Femur (tissue), 1 donor: ENCODE results near the gene PIAS4.
A peak's percentile ranks its signal among the peaks of the same experiment; 100 is the strongest.

Experiments used
- DNase-seq: peaks from one replicate; pipeline ENCODE4 v3.0.0-alpha.2; 2017

PIAS4 gene

DNA sequence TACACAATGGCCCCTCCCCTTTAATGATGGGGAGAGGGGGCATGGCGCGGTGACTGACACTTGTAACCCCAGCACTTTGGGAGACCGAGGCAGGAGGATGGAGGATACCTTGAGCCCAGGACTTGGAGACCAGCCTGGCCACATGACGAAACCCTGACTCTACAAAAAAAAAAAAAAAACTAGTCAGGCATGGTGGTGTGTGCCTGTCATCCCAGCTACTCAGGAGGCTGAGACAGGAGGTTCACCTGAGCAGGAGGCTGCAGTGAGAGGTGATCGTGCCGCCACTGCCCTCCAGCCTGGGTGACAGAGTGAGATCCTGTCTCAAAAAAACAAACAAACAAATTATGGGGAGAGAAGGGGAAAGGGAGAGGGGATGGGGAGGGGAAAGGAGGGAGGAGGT, 72.9 kb downstream of the PIAS4 start:
- DNase-seq: no peak

DNA sequence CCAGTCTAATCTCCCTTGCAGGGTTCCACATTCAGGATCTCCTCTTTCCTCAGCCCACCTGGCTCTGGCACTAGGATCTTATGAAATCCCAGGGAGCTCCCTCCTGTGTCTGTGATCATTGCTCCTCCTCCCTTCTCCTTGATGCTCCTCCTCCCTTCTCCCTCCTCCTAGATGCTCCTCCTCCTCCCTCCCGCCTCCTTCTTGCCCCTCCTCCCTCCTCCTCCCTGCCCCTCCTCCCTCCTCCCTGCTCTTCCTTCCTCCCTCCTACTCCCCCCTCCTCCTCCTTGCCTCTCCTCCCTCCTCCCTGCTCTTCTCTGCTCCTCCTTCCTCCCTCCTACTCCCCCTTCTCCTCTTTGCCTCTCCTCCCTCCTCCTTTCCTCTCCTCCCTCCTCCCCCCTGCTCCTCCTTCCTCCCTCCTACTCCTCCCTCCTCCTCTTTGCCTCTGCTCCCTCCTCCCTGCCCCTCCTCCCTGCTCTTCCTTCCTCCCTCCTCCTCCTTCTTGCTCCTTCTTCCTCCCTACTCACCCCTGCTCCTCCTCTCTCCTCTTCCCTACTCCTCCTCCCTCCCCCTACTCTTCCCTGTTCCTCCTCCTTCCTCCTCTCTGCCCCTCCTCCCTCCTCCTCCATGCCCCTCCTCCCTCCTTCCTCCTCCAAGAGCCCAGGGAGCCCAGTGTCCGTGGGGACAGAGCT, 74.0 kb downstream of the PIAS4 start:
- no peak for DNase-seq

DNA sequence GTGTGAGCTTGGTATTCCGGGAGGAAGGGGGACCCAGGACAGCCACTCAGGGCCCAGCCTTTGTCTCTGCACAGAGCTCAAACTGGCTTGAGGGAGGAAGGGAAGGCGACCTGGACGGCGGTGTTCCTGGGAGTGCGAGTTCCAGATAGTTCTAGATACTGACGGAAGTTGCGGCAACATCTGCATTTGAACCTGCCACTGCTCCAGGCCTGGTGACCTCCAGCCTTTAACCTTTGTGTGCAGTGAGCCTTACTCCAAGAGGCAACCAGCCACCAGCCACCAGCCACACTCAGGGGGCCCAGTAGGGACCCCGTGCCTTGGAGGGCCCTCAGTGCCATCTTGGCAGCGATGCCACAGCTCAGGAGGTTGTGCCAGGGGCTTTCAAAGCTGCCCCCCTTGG, 74.6 kb downstream of the PIAS4 start:
- no peak for DNase-seq

DNA sequence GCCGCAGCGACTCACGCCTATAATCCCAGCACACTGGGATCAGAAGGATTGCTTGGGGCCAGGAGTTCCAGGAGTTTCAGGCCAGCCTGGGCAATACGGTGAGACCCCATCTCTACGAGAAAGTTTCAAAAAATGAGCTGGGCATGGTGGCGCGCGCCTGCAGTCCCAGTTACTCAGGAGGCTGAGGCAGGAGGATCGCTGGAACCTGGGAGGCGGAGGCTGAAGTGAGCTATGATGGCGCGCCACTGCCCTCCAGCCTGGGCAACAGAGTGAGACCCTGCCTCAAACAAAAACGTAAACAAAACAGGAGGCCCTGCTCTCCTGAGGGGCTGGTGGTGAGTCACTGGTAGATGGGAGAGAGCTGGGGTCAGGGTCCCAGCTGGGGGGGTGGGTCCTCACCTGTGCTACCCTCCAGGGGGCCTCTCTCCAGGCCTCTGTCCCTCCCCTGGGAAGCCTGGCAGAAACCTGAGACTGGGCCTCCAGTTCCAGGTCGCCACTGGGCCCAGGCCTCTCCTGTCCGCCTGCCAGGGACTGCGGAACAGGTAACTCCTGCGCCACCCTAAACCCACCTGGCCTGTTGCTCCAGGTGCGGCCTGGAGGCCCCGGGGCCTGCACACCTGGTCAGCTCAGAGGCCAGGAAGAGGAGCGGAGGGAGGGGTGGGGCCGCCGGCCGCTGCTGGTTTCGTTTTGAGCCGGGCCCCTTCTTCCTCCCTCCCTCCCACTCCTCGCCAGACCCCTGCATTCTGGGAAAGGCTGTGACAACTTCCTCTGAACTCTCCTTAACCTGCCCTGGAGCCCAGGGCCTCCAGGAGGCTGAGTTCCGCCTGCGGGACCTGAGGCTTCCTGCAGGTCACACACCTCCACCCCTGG, 76.4 kb downstream of the PIAS4 start:
- peak; percentile 72 for DNase-seq

DNA sequence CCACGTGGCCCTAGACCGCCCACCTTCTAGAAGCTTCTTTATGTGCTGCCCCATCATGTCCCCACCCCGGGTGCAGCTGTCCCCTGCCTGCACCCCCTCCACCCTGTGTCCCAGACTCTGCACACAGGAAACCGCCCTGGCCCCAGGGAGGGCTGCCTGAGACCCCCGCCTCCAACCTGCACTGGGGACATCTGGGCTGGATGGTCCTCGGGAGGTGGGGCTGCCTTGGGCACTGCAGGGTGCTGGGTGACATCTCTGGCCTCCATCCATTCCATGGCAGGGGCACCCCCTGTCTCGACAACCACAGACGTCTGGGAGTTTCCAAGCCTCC, 77.0 kb downstream of the PIAS4 start:
- no peak for DNase-seq

DNA sequence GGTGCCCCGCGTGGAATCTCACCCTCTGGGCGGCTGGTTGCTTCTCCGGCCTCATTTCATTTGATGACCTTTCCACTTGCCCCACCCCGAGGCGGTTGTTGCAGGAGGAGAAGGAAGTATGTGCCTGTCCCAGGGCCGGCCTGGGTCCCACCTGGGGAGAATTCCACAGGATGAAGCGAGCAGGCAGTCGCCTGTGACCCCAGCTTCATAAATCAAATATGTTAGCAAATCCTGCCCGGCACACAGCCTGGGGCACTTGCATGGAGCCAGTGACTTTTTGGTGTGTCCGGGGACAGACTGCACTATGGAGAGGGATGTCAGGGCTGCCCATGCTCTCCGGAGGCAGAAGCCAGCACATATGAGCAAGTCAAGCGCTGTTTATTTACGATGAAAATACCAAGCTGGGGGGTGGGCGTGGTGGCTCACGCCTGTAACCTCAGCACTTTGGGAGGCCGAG, 78.9 kb downstream of the PIAS4 start:
- DNase-seq: no peak

DNA sequence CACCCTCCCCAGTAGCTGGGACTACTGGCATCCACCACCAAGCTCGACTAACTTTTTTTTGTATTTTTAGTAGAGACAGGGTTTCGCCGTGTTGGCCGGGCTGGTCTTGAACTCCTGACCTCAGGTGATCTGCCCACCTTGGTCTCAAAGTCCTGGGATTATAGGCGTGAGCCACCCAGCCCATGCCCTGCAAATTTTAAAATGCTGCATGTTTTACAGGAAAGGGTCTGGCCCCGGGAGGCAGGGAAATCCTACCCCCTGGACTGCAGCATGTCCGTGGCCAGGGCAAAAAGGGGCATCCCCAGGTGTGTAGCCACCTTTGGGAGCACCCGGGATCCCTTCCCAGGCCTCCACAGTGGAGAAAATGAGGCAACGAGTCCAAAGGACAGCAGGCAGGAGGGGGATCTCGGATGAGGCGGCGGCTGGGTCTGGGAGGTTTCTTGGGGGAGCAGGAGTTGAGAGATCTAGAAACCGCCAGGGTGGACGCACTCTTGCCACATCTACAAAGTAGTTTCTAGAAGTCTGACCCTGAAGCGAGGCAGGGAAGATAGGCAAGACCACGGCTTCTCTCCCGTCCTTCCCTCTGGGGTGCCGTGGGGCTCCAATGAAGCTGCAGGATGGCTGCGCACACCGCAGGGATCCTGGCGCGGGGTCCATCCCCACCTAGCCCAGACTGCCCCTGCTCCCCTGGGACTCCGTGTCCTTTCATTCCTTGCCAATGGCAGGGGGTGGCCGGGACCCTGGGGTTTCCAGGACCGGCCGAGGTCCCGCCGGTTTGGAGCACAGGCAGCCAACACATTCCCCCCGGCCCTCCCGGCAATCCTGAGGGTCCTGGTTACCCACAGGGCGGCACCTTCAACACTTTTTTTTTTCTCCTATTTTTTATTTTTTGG, 80.5 kb downstream of the PIAS4 start:
- no peak for DNase-seq

DNA sequence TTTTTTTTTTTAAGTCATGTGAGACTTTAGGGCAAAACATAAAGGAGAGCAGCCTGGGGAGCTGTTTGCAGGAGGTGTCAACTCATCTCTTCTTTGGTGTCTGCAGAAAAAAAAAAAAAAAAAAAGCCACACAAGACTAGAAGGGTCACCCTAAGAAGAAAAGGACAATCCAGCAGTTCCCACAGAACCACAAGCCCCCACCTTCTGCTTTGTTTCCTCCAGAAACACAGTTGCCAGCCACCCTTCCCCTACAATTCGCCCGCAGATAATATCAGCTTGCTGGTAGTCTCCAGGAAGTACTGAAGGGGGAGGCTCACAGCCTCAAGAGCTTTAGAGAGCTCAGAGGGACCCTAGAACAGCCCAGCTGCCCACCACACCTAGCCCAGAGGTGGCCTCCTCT, 81.4 kb downstream of the PIAS4 start:
- DNase-seq: no peak
